ENCODE measurements around the gene CTNNBL1. TPM values are rescaled to one million over a fixed set of nuclear protein-coding genes. Genes with fewer than 3 reads are reported as not detected.

CTNNBL1 gene
- polyA plus RNA-seq, 1 of the 3 experiments (the other 2 are of a cell fraction): 29.5 TPM

DNA sequence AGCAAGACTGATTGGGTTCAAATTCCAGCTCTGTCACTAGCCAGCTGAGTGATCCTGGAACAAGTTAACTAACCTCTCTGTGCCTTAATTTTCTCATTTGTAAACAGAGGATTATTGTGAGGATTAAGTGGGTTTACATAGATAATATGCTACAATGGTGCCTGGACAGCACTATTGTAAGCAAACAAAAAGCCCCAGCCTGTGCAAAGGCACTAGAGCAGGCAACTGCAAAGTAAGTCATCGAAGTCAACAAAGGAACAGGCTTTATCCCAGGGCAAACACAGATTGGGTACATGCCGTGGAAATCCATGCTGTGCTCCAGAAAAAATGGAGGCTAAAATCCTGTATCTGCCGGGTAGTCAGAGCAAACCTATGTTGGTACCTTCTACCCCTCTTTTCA is 43.2 kb upstream of the CTNNBL1 start:
- Histone ChIP-seq H3K27me3 (ENCODE audit: insufficient read depth) (no peaks in the 10 kb centered on the region; the same call in 1 of the 2 replicates), H3K36me3 (replicated peaks in 1 of 2; ENCODE audit: control insufficient read depth in 1 of 2, insufficient read depth in 2 of 2, low read length in 1 of 2) (no peaks in the 10 kb centered on the region), H3K4me1 (ENCODE audit: control insufficient read depth in 1 of 2, insufficient read depth in 2 of 2, low read depth in 1 of 2, low read length in 1 of 2) (peaks cover 0 to 5% of the 10 kb centered on the region in 2 experiments; a peak in 1 of 4 replicates), H3K79me2 (ENCODE audit: insufficient read depth) (no peaks in the 10 kb centered on the region), H2AFZ (ENCODE audit: low read depth) (no peak overlapping the region), H3K27ac (ENCODE audit: low read depth in 2 of 2, low read length in 1 of 2) (no peak overlapping the region), H3K9me3 (no peaks in the 10 kb centered on the region), H3K9me2 (no peaks in the 10 kb centered on the region), H3K9ac (no peak overlapping the region), H3K4me2 (no peak overlapping the region), H3F3A (replicated peaks; ENCODE audit: insufficient read depth) (no peaks in the 10 kb centered on the region), H3K4me3 (ENCODE audit: low read depth in 2 of 2, low read length in 1 of 2) (no peak overlapping the region), H4K20me1 (ENCODE audit: insufficient read depth) (no peaks in the 10 kb centered on the region)
- ChIA-PET POLR2A (no interaction called here), CTCF (interaction anchor here (0.8 to 2.8 kb wide), 4 partner anchors 10 to 342 kb away, joined by 3 to 10 read pairs (median 5); no protein-coding TSS in a partner anchor)
- no peak for TF ChIP-seq POLR2AphosphoS5 (IDR thresholded peaks at IDR 0.05; ENCODE audit: low read depth, low read length)
- TF ChIP-seq, protein P1, sequence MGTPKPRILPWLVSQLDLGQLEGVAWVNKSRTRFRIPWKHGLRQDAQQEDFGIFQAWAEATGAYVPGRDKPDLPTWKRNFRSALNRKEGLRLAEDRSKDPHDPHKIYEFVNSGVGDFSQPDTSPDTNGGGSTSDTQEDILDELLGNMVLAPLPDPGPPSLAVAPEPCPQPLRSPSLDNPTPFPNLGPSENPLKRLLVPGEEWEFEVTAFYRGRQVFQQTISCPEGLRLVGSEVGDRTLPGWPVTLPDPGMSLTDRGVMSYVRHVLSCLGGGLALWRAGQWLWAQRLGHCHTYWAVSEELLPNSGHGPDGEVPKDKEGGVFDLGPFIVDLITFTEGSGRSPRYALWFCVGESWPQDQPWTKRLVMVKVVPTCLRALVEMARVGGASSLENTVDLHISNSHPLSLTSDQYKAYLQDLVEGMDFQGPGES (IDR thresholded peaks at IDR 0.05; ENCODE audit: low read depth, low read length): no peak
- TF ChIP-seq USF2 (IDR thresholded peaks at IDR 0.05; ENCODE audit: borderline replicate concordance, low read depth, low read length): no peak
- TF ChIP-seq MEF2A (IDR thresholded peaks at IDR 0.05; ENCODE audit: borderline replicate concordance, low read depth): no peak
- no peak for TF ChIP-seq RCOR1 (IDR thresholded peaks at IDR 0.05; ENCODE audit: low read length)
- TF ChIP-seq, protein P2, sequence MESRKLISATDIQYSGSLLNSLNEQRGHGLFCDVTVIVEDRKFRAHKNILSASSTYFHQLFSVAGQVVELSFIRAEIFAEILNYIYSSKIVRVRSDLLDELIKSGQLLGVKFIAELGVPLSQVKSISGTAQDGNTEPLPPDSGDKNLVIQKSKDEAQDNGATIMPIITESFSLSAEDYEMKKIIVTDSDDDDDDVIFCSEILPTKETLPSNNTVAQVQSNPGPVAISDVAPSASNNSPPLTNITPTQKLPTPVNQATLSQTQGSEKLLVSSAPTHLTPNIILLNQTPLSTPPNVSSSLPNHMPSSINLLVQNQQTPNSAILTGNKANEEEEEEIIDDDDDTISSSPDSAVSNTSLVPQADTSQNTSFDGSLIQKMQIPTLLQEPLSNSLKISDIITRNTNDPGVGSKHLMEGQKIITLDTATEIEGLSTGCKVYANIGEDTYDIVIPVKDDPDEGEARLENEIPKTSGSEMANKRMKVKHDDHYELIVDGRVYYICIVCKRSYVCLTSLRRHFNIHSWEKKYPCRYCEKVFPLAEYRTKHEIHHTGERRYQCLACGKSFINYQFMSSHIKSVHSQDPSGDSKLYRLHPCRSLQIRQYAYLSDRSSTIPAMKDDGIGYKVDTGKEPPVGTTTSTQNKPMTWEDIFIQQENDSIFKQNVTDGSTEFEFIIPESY (IDR thresholded peaks at IDR 0.05; ENCODE audit: borderline replicate concordance, low read depth): no peak
- TF ChIP-seq SMC3 (IDR thresholded peaks at IDR 0.05; ENCODE audit: low read depth, low read length): no peak
- TF ChIP-seq, protein P3, sequence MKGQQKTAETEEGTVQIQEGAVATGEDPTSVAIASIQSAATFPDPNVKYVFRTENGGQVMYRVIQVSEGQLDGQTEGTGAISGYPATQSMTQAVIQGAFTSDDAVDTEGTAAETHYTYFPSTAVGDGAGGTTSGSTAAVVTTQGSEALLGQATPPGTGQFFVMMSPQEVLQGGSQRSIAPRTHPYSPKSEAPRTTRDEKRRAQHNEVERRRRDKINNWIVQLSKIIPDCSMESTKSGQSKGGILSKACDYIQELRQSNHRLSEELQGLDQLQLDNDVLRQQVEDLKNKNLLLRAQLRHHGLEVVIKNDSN (IDR thresholded peaks at IDR 0.05; ENCODE audit: borderline replicate concordance, low read depth): no peak
- no peak for TF ChIP-seq TAF1 (IDR thresholded peaks at IDR 0.05; ENCODE audit: borderline replicate concordance, low read depth, low read length)
- no peak for TF ChIP-seq EZH2phosphoT487 (IDR thresholded peaks at IDR 0.05; ENCODE audit: borderline replicate concordance, low read depth)
- 53% methylated on average over 3 of the region's 3 CpGs for WGBS (ENCODE audit: low lambda C conversion rate)
- DNase-seq: no peak

- no peaks in the 10 kb centered on the region; the same call in 1 of the 2 replicates for H3K27me3 ChIP-seq (ENCODE audit: insufficient read depth)
- no peaks in the 10 kb centered on the region for H3K36me3 ChIP-seq (replicated peaks in 1 of 2; ENCODE audit: control insufficient read depth in 1 of 2, insufficient read depth in 2 of 2, low read length in 1 of 2)
- no peak overlapping the region for H3K4me2 ChIP-seq
- no peak overlapping the region for H3K27ac ChIP-seq (ENCODE audit: low read depth in 2 of 2, low read length in 1 of 2)
- H2AFZ ChIP-seq (ENCODE audit: low read depth): no peak overlapping the region
- H4K20me1 ChIP-seq (ENCODE audit: insufficient read depth): no peaks in the 10 kb centered on the region
- H3K9me2 ChIP-seq: no peaks in the 10 kb centered on the region
- DNase-seq: peak; percentile 68
- no peak overlapping the region for H3K4me3 ChIP-seq (ENCODE audit: low read depth in 2 of 2, low read length in 1 of 2)
- ChIA-PET POLR2A (no interaction called here), CTCF (interaction anchor here (0.7 to 2.8 kb wide), 7 partner anchors 9 to 341 kb away, joined by 3 to 10 read pairs (median 4); no protein-coding TSS in a partner anchor)
- TF ChIP-seq, protein P4, sequence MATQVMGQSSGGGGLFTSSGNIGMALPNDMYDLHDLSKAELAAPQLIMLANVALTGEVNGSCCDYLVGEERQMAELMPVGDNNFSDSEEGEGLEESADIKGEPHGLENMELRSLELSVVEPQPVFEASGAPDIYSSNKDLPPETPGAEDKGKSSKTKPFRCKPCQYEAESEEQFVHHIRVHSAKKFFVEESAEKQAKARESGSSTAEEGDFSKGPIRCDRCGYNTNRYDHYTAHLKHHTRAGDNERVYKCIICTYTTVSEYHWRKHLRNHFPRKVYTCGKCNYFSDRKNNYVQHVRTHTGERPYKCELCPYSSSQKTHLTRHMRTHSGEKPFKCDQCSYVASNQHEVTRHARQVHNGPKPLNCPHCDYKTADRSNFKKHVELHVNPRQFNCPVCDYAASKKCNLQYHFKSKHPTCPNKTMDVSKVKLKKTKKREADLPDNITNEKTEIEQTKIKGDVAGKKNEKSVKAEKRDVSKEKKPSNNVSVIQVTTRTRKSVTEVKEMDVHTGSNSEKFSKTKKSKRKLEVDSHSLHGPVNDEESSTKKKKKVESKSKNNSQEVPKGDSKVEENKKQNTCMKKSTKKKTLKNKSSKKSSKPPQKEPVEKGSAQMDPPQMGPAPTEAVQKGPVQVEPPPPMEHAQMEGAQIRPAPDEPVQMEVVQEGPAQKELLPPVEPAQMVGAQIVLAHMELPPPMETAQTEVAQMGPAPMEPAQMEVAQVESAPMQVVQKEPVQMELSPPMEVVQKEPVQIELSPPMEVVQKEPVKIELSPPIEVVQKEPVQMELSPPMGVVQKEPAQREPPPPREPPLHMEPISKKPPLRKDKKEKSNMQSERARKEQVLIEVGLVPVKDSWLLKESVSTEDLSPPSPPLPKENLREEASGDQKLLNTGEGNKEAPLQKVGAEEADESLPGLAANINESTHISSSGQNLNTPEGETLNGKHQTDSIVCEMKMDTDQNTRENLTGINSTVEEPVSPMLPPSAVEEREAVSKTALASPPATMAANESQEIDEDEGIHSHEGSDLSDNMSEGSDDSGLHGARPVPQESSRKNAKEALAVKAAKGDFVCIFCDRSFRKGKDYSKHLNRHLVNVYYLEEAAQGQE (IDR thresholded peaks at IDR 0.05; ENCODE audit: low read depth, low read length): no peak
- TF ChIP-seq RAD21 (IDR thresholded peaks at IDR 0.05; ENCODE audit: low read length): peak; percentile 83
- no peak for TF ChIP-seq YY1 (IDR thresholded peaks at IDR 0.05; ENCODE audit: low read depth)
- TF ChIP-seq NRF1 (IDR thresholded peaks at IDR 0.05; ENCODE audit: low read depth, low read length): no peak
- no peak for TF ChIP-seq MEF2A (IDR thresholded peaks at IDR 0.05; ENCODE audit: borderline replicate concordance, low read depth)
- TF ChIP-seq, protein P5, sequence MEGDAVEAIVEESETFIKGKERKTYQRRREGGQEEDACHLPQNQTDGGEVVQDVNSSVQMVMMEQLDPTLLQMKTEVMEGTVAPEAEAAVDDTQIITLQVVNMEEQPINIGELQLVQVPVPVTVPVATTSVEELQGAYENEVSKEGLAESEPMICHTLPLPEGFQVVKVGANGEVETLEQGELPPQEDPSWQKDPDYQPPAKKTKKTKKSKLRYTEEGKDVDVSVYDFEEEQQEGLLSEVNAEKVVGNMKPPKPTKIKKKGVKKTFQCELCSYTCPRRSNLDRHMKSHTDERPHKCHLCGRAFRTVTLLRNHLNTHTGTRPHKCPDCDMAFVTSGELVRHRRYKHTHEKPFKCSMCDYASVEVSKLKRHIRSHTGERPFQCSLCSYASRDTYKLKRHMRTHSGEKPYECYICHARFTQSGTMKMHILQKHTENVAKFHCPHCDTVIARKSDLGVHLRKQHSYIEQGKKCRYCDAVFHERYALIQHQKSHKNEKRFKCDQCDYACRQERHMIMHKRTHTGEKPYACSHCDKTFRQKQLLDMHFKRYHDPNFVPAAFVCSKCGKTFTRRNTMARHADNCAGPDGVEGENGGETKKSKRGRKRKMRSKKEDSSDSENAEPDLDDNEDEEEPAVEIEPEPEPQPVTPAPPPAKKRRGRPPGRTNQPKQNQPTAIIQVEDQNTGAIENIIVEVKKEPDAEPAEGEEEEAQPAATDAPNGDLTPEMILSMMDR (IDR thresholded peaks at IDR 0.05): peak; percentile 54
- no peak for TF ChIP-seq NFIC (IDR thresholded peaks at IDR 0.05; ENCODE audit: borderline replicate concordance)
- peak; percentile 57 for TF ChIP-seq SMC3 (IDR thresholded peaks at IDR 0.05; ENCODE audit: low read depth, low read length)
- H3F3A ChIP-seq (replicated peaks; ENCODE audit: insufficient read depth): no peaks in the 10 kb centered on the region
- H3K9me3 ChIP-seq: no peaks in the 10 kb centered on the region
- no peak overlapping the region for H3K9ac ChIP-seq
- peaks cover 0 to 5% of the 10 kb centered on the region in 2 experiments; a peak in 1 of 4 replicates for H3K4me1 ChIP-seq (ENCODE audit: control insufficient read depth in 1 of 2, insufficient read depth in 2 of 2, low read depth in 1 of 2, low read length in 1 of 2)
- no peaks in the 10 kb centered on the region for H3K79me2 ChIP-seq (ENCODE audit: insufficient read depth)
- 41% methylated on average over 5 of the region's 5 CpGs for WGBS (ENCODE audit: low lambda C conversion rate)
Measured at GRCh38 chr20:37651932-37652331, 41.9 kb upstream of the CTNNBL1 start.

All from SK-N-SH (cell line).